Endothelial cell of umbilical vein (primary cell): ENCODE measurements around the gene GRAMD4.
A peak's percentile ranks its signal among the peaks of the same experiment; 100 is the strongest.

Source experiments
- EZH2 ChIP-seq: IDR thresholded peaks from 2 replicates; pipeline ENCODE4 v1.6.1; 2012; ENCODE audit warnings: borderline replicate concordance, low read depth, mild to moderate bottlenecking, moderate library complexity, low read length, inconsistent platforms; ENCODE audit not compliant: severe bottlenecking
- FOS ChIP-seq: IDR thresholded peaks from 2 replicates; pipeline ENCODE4 v1.6.1; 2011; ENCODE audit warnings: mild to moderate bottlenecking, low read length, moderate library complexity, borderline replicate concordance; ENCODE audit not compliant: insufficient read depth
- MYC ChIP-seq: IDR thresholded peaks from one replicate; pipeline ENCODE4 v1.6.1; 2011; ENCODE audit warnings: mild to moderate bottlenecking, low read depth, low read length
- POLR2A ChIP-seq: IDR thresholded peaks from 2 replicates; pipeline ENCODE4 v1.6.1; 2012; ENCODE audit warnings: low read depth, mild to moderate bottlenecking, control low read depth, low read length
- POLR2AphosphoS5 ChIP-seq: IDR thresholded peaks from 2 replicates; pipeline ENCODE4 v1.6.1; 2012; ENCODE audit warnings: low read depth, mild to moderate bottlenecking, control low read depth, low read length, moderate library complexity; ENCODE audit not compliant: insufficient read depth
- TF ChIP-seq, protein P1 (sequence below), 2 donors: IDR thresholded peaks; 1 replicate in 1 of 2; 2 replicates in 1 of 2; pipeline ENCODE4 v1.5.1; 2011; ENCODE audit warnings: low read length in 2 of 2, mild to moderate bottlenecking in 2 of 2, moderate library complexity in 2 of 2, control low read depth in 1 of 2, inconsistent platforms in 1 of 2, low read depth in 1 of 2; ENCODE audit not compliant: insufficient read depth in 1 of 2; ENCODE audit errors: extremely low read depth in 1 of 2

DNA sequence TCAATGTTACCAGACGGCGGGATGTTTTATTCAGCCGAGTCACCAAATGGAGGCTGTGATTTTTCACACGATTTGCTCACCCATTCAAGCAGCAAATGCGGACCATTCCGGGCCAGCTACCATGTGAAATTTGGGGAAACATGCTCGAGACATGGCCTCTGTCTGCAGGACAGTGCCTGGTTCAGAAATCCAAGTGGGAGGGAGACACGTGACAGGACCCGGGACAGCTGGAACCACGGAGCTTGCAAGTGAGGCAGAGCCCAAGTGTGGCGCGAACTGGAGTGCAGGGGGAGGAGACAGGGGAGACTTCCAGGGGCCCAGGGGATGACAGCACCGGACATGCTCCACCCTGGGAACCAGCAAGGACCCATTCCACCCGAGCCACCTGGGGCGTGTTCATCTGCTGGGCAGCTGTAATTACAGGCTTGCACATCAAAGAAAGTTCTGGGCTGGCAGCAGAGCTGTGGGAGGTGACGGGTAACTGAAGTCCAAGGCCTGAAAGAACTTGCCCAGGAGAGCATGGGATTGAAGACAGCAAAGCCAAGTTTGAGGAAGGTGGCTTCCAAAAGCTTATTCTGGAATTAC is 101.4 kb downstream of the GRAMD4 start:
- TF ChIP-seq, protein P1, sequence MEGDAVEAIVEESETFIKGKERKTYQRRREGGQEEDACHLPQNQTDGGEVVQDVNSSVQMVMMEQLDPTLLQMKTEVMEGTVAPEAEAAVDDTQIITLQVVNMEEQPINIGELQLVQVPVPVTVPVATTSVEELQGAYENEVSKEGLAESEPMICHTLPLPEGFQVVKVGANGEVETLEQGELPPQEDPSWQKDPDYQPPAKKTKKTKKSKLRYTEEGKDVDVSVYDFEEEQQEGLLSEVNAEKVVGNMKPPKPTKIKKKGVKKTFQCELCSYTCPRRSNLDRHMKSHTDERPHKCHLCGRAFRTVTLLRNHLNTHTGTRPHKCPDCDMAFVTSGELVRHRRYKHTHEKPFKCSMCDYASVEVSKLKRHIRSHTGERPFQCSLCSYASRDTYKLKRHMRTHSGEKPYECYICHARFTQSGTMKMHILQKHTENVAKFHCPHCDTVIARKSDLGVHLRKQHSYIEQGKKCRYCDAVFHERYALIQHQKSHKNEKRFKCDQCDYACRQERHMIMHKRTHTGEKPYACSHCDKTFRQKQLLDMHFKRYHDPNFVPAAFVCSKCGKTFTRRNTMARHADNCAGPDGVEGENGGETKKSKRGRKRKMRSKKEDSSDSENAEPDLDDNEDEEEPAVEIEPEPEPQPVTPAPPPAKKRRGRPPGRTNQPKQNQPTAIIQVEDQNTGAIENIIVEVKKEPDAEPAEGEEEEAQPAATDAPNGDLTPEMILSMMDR (IDR thresholded peaks at IDR 0.05; ENCODE audit: extremely low read depth in 1 of 2, insufficient read depth in 1 of 2, low read depth in 1 of 2, low read length in 2 of 2): no peak
- TF ChIP-seq EZH2 (no peak), POLR2AphosphoS5 (peak; percentile 5), POLR2A (no peak), FOS (no peak), MYC (no peak)
